Stimulated activated CD4-positive, alpha-beta T cell treated with anti-CD3 and anti-CD28 coated beads, TNF-alpha, amount 100 ng/mL, for 48 hours (primary cell): ENCODE data around the gene VGLL1.

Source experiments
- DNase-seq, 3 donors: peaks; one replicate each; pipeline ENCODE4 v3.0.0-alpha.2; 2020; ENCODE audit warnings: low read depth in 3 of 3

Gene VGLL1

DNA sequence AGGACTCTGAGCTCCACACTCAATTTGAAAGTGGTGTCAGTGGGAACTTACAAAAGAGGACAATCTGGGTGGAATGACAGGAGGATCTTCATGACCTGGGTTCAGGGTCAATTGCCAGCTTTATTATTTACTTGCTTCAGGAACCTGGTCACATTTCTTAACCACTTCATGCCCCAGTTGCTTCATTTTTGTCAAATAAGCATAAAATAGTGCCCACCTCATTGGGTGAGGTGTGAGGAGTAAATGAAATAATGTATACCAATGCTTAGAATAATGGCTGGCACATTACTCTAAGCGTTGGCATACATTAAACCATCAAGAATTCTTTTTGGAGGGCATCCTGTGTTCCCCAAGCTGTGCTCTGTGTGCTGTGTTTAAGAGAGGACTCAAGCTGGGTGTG lies 19.4 kb downstream of the VGLL1 start:
- DNase-seq: no peak

- DNase-seq: no peak
Observed at GRCh38 chrX:136555694-136556093, 23.7 kb downstream of the VGLL1 start.

DNA sequence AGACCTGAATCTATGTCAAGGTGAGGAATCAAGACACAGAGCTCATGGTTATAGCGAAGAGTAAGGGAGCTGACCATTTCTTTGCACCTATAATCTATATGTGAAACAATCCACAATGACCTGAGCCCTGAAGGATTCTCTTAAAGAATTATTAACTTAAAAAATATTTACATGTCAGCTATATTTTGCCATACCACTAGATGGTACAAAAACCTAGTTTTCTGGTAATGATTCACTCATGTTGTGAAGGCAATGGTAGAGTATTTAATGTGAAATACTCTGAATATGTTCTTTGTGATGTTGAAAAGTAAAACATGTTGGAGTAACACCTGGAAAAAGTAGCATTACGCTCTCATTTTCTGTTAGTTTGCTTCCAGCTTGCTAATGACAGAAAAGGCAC lies 40.0 kb downstream of the VGLL1 start:
- no peak for DNase-seq

DNA sequence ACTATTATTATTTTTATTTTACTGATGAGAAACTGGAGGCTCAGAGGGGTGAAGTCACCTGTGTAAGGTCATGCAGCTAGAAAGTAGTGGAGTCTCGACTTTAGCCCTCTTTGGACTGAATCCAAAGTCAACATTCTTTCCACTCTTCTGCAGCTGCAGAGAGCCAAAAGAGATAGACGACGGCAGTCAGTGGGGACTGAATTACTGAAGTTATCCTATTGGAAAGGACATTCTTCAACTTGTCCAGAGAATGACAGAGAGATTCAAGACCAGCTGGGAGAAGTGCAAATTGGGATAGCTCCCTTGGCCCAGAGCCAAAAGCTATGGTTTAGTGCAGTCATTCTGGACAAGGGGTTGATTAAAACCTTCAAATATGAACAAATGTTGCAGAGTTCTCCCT lies 42.5 kb downstream of the VGLL1 start:
- DNase-seq: no peak

GRCh38 chrX:136577552-136577951 lies 45.5 kb downstream of the VGLL1 start:
- peak in 2 of 3 donors; percentile 55 to 58 for DNase-seq

DNA sequence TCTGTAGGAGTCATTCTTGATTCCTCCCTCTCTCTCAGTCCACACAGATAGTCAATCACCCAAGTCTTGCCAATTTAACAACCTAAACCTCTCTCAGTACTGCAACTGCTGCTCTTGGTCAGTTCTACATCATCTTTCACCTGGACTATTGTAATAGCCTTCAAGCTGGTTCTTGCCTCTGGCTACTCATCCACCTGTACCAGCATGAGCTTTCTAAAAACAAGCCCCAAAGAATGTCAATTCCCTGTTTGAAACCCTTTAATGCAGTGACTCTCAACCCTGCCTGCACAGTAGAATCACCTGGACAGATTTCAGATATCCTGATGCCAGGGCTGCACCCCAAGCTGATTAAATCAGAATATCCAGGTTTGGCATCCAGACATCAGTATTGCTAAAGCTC lies 48.3 kb downstream of the VGLL1 start:
- DNase-seq: no peak

GRCh38 chrX:136582624-136583023 lies 50.6 kb downstream of the VGLL1 start:
- no peak for DNase-seq

- DNase-seq: no peak
Observed at GRCh38 chrX:136584545-136584944, 52.5 kb downstream of the VGLL1 start.

GRCh38 chrX:136585262-136585661 lies 53.2 kb downstream of the VGLL1 start:
- DNase-seq: no peak

DNA sequence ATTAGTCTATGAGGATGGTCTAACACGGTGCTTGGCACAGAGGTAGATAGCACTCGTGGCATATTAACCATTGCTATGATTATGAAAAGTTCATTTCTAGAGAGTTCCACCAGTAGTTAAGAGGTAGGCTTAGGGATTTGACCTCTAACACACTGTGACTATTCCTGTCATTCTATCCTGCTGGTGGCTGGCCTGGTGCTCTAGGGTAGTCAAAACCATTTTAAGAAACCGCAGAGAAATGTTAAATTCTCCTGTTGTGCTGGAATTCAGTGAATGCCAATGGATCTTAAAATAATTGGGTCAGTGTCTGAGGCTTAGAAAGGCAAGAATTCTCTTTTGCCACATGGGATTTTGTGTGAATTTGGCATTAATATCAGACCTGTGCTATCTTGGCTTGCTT lies 53.9 kb downstream of the VGLL1 start:
- DNase-seq: no peak

- DNase-seq: no peak
Observed at GRCh38 chrX:136586386-136586785, 54.4 kb downstream of the VGLL1 start.

DNA sequence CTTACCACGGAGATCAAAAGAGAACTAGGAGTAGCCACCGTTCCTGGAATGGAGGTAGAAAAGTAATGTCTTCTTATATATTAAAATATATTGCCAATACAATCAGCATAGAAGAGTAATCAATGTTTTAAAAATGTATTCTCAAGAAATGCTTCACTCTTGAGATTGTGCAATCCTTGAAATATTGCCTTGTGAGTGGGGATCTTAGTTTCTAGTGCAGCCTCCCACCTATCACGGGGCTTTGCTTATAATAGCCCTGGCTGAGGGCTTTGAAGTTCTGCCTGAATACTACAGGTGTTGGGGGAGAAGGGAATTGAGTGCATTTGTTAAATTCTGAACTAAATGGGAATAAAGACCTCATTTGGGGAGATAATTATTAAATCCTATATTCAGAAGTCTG lies 55.5 kb downstream of the VGLL1 start:
- no peak for DNase-seq

- DNase-seq: no peak
Observed at GRCh38 chrX:136588036-136588435, 56.0 kb downstream of the VGLL1 start.

GRCh38 chrX:136589966-136590365 lies 58.0 kb downstream of the VGLL1 start:
- DNase-seq: no peak

DNA sequence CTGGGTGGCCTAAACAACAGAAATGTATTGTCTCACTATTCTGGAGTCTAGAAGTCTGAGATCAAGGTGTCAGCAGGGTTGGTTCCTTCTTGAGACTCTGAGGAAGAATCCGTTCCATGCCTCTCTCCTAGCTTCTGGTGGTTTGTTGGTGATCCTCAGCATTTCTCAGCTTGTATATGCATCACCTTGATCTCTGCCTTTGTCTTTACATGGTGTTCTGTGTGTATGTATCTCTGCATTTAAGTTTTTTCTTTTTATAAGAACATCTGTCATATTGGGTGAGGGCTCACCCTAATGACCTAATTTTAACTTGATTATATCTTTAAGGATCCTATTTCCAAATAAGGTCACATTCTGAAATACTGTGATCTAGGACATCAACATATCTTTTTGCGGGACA lies 65.3 kb downstream of the VGLL1 start:
- no peak for DNase-seq

DNA sequence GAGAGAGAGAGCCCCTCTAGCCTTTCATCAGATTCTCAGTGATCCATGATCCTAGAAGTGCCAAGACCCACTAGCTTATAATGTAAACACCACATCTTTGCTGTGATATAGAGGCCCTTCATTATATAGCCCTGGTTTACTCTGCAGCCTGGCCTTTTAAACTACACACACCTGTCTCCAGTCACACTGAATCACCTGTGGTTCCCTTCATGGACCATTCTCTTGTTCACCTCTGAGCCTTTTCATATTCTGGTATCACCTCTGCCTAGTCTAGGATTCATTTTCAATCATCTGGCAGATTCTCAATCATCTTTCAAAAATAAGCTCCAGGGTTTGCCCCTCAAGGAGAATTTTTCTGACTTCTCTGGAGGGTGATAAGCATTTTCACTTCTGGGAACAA lies 65.9 kb downstream of the VGLL1 start:
- no peak for DNase-seq

DNA sequence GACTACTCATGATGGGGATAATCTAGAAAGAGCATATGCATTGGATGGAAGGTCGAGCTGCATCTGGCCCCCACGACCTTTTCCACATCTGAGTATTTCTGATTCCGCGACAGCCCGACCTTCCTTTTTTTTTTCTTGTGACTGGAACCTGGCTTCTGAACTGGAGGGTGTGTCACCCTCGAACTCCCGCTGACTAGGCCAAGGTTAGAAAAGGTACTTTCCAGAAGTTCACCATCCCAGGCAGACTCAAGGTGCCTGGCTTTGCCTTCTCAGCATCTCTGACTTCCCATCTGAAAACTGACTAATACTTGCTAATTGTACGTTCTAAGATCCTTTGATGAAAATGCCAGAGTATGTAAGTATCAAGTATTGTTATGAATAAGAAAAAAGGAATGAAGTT lies 66.6 kb downstream of the VGLL1 start:
- peak in 1 of 3 donors; percentile 35 for DNase-seq

GRCh38 chrX:136600059-136600458 lies 68.0 kb downstream of the VGLL1 start:
- DNase-seq: no peak
